ENCODE results near the gene SOX18.

SOX18 gene

DNA sequence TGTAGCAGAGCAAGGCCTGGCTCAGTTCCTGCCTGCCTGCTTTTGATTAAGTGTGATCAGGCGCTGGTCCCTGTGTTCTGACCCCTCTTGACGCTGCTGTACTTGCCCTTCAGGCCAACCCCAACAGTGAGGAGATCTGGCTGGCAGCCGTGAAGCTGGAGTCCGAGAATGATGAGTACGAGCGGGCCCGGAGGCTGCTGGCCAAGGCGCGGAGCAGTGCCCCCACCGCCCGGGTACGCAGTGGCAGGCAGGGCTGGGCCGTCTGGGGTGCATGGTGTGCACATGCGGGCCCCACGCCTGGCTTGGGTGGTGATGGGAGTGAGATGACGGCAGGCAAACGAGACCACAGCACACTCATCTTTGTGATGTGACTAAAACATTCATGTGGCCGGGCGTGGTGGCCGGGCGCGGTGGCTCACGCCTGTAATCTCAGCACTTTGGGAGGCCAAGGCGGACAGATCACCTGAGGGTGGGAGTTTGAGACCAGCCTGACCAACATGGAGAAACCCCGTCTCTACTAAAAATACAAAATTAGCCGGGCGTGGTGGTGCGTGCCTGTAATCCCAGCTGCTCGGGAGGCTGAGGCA lies 23.5 kb downstream of the SOX18 start:
- TF ChIP-seq, protein P1, sequence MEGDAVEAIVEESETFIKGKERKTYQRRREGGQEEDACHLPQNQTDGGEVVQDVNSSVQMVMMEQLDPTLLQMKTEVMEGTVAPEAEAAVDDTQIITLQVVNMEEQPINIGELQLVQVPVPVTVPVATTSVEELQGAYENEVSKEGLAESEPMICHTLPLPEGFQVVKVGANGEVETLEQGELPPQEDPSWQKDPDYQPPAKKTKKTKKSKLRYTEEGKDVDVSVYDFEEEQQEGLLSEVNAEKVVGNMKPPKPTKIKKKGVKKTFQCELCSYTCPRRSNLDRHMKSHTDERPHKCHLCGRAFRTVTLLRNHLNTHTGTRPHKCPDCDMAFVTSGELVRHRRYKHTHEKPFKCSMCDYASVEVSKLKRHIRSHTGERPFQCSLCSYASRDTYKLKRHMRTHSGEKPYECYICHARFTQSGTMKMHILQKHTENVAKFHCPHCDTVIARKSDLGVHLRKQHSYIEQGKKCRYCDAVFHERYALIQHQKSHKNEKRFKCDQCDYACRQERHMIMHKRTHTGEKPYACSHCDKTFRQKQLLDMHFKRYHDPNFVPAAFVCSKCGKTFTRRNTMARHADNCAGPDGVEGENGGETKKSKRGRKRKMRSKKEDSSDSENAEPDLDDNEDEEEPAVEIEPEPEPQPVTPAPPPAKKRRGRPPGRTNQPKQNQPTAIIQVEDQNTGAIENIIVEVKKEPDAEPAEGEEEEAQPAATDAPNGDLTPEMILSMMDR (IDR thresholded peaks at IDR 0.05; ENCODE audit: extremely low read depth, insufficient read depth, missing control alignments) = no peak
- in situ Hi-C loops (cut with MboI; ENCODE audit: low pct_unique_long_range_greater_than_20kb, low sequenced_read_pairs, unreplicated experiment) = no loop called here
- DNase-seq (ENCODE audit: low spot score) = no peak

DNA sequence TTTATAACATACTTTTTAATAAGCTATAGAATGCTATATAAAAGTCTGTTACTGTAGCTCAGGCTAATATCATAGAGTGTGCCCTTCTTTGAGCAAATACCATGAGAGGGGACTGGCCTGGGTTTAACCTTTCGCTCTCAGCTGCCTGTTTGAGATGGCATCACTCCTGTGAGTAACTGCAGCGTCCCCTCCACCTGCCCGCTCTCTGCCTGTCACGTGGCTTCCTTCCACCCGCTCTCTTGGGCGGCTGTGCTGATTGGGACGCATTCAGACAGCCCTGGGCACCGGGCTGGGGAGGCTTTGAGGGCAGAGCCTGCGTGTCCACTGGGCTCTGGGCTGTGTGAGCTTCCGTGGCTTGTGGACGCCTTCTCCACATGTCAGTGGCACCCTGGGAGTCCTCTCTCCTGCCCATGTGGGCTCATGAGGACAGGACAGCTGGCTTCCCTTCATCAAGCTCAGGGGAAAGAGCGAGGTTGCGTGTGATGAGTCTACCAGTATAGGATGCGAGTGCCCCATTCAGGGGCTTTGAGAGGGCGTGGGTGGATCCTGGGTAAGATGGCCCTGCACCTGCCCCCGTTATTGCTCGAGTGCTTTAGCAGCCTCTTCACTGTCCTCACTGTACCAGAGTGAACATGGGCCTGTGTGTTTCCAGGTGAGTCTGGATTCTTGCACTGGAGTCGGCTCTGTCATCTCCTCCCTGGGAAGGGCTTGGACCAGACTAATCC lies 24.2 kb downstream of the SOX18 start:
- TF ChIP-seq, protein P1 (IDR thresholded peaks at IDR 0.05; ENCODE audit: extremely low read depth, insufficient read depth, missing control alignments) = no peak
- in situ Hi-C loops (cut with MboI; ENCODE audit: low pct_unique_long_range_greater_than_20kb, low sequenced_read_pairs, unreplicated experiment) = no loop called here
- no peak for DNase-seq (ENCODE audit: low spot score)

DNA sequence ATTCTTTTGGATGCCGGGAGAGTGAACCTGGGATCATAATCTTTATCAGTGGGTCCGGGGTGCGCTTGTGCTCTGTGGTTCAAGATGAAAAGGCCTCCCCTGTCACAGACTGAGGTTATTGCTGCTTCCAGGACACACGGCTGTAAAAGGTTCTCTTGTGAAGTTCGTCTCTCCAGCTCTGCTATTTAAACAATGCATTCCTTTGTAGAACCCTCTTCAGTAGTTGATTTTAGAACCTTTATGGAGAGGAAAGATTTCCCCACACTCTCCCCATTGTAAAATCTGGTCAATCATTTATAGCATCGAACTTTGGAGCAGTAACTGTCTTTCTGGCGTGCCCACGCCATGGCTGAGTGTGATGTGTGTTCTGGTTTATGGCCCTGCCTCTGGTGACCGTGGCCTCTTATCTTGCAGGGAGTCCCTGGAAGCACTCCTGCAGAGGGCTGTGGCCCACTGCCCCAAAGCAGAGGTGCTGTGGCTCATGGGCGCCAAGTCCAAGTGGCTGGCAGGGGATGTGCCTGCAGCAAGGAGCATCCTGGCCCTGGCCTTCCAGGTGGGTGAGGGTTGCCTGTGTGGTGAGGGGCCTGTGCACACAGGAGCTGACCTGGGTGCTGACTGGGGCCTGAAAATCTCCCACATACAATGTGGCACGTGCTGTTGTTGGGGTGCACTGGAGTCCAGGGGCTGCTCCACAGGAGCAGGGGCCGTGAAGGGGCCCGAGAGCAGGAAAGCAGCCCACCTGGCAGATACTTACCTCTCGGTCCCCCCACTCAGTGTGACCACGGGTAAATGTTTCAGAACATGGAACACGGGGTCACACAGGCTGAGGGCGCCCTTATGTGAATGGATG lies 25.1 kb downstream of the SOX18 start:
- in situ Hi-C loops (cut with MboI; ENCODE audit: low pct_unique_long_range_greater_than_20kb, low sequenced_read_pairs, unreplicated experiment) = no loop called here
- DNase-seq (ENCODE audit: low spot score) = no peak
- TF ChIP-seq, protein P1 (IDR thresholded peaks at IDR 0.05; ENCODE audit: extremely low read depth, insufficient read depth, missing control alignments) = no peak

DNA sequence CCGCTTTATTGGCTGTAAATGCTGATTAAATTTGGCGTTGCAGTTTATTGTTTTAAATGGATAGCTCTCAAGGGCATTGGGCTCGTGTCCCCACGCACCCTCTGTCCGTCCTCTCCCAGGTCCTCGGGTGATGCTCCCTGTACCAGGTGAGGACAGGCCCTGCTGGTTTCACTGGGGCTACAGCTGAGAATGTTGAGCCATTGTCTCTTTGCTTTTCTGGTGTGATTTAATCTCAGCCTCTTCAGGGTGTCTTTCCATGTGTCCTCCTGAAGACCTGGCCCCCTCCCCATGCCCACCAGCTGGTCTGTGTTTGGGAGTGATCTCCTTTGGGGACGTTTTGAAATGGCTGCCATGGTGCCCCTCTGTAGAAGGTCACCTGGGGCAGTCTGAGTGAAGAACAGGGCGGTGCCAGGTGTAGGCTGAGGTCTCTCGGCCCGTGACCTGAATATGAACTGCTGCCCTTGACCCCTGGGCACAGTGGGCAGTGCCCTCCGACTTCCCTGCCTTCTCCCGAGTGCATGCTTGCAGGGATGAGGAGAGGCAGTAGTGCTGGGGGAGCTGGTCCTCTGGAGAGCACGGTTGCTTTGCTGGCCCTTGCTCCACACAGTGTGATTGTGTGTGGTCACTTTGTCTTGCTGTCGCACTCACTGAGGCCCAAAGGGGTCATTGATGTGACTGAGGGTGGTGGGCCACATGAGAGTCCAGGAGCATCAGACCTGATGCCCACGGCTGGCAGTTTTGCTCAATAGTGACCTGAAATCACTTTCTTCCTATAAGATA lies 25.9 kb downstream of the SOX18 start:
- TF ChIP-seq, protein P1 (IDR thresholded peaks at IDR 0.05; ENCODE audit: extremely low read depth, insufficient read depth, missing control alignments) = no peak
- in situ Hi-C loops (cut with MboI; ENCODE audit: low pct_unique_long_range_greater_than_20kb, low sequenced_read_pairs, unreplicated experiment) = no loop called here
- DNase-seq (ENCODE audit: low spot score) = no peak

DNA sequence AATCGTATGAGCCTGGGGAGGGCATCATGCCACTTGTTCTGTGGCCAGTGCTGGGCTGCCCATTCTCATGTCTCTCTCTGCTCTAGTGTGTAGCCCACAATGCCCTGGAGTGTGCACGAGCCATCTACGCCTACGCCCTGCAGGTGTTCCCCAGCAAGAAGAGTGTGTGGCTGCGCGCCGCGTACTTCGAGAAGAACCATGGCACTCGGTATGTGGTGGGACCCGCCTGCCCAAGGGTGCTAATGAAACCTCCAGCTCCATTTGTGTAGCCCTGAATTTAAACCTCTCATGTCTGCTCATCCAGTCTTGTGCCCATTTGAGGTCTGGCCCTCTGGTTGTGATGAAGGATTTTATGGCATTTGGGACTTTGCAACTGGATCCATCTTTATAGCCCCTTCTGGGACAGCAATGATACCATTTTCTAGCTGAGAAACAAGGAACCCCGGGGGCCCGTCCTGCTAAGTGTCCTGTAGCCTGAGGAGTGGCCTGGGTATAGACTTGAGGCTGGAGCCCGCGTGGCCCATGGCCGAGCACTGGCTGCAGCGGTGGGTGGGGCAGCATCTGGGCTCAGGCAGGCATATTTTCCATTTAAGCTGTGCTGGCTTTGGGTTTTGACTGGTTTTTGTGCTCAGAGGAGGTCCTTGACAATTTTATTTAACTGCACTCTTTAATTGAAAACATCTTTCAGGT lies 26.6 kb downstream of the SOX18 start:
- TF ChIP-seq, protein P1 (IDR thresholded peaks at IDR 0.05; ENCODE audit: extremely low read depth, insufficient read depth, missing control alignments) = no peak
- in situ Hi-C loops (cut with MboI; ENCODE audit: low pct_unique_long_range_greater_than_20kb, low sequenced_read_pairs, unreplicated experiment) = no loop called here
- DNase-seq (ENCODE audit: low spot score) = no peak

Measured in GM13977 (cell line).